GM21576 (cell line): ENCODE measurements around the gene PSMA4.
"Not testable (repeated sequence)": the region's sequence is repeated elsewhere in the genome, so short reads cannot be mapped to it uniquely, and the experiment has no call there.

Experiments
- ATAC-seq: cut with Tn5 transposase; IDR thresholded peaks from one replicate; pipeline ENCODE4 v1.9.1; 2021; ENCODE audit warnings: mild to moderate bottlenecking, moderate library complexity; ENCODE audit not compliant: unreplicated experiment

The PSMA4 gene

GRCh38 chr15:78550815-78551214 lies 10.6 kb downstream of the PSMA4 start:
- ATAC-seq: no peak

GRCh38 chr15:78551902-78552301 lies 11.7 kb downstream of the PSMA4 start:
- ATAC-seq: no peak

- no peak for ATAC-seq
Observed at GRCh38 chr15:78552597-78552996, 12.4 kb downstream of the PSMA4 start.

- not testable (repeated sequence) for ATAC-seq
Observed at GRCh38 chr15:78560201-78560600, 20.0 kb downstream of the PSMA4 start.

GRCh38 chr15:78561490-78561889 lies 21.2 kb downstream of the PSMA4 start:
- no peak for ATAC-seq

GRCh38 chr15:78563092-78563491 lies 22.8 kb downstream of the PSMA4 start:
- no peak for ATAC-seq

GRCh38 chr15:78564743-78565096 lies 24.5 kb downstream of the PSMA4 start:
- ATAC-seq: no peak

- peak; percentile 72 for ATAC-seq
Observed at GRCh38 chr15:78565097-78565950, 25.1 kb downstream of the PSMA4 start, which contains the start of gene CHRNA5. Gene CHRNA5 (plus strand): TSS chr15:78565520. CDS start chr15:78565720, 200 bp downstream.

- peak; percentile 19 for ATAC-seq
Observed at GRCh38 chr15:78565951-78566774, 25.9 kb downstream of the PSMA4 start.

- no peak for ATAC-seq
Observed at GRCh38 chr15:78567531-78567930, 27.3 kb downstream of the PSMA4 start.

- no peak for ATAC-seq
Observed at GRCh38 chr15:78570710-78571109, 30.5 kb downstream of the PSMA4 start.

- ATAC-seq: no peak
Observed at GRCh38 chr15:78571382-78571781, 31.1 kb downstream of the PSMA4 start.

- no peak for ATAC-seq
Observed at GRCh38 chr15:78573416-78573815, 33.2 kb downstream of the PSMA4 start.

- ATAC-seq: no peak
Observed at GRCh38 chr15:78574944-78575343, 34.7 kb downstream of the PSMA4 start.

- ATAC-seq: no peak
Observed at GRCh38 chr15:78597583-78597982, 57.3 kb downstream of the PSMA4 start.

- no peak for ATAC-seq
Observed at GRCh38 chr15:78598348-78598747, 58.1 kb downstream of the PSMA4 start.

GRCh38 chr15:78599189-78599588 lies 58.9 kb downstream of the PSMA4 start:
- ATAC-seq: no peak
